Ovary (tissue), 3 donors: ENCODE results near the gene PMPCA.

Experiments
- CTCF ChIP-seq, 3 donors: fragments of 450-650 bp in 2 of 3; fragments of 200-600 bp in 1 of 3; IDR thresholded peaks; one replicate each; pipeline versions ENCODE4 v1.5.1 to v1.8.0; 2016 to 2022; ENCODE audit warnings: antibody characterized with exemption in 3 of 3, mild to moderate bottlenecking in 1 of 3
- EP300 ChIP-seq: sonication (generic); formaldehyde crosslinking; IDR thresholded peaks from one replicate; pipeline ENCODE4 v1.6.1; 2017; ENCODE audit warnings: antibody characterized with exemption
- POLR2A ChIP-seq: fragments of 450-650 bp; IDR thresholded peaks from one replicate; pipeline ENCODE4 v1.6.1; 2017; ENCODE audit warnings: antibody characterized with exemption, mild to moderate bottlenecking, moderate library complexity
- donor health status: DM: no; HTN: no; CAD: no.

GRCh38 chr9:136365775-136366222 lies 44.7 kb upstream of the PMPCA start:
- TF ChIP-seq POLR2A, result no peak
- no peak for TF ChIP-seq CTCF (IDR thresholded peaks at IDR 0.05)
- no peak for TF ChIP-seq EP300
